SW480 (cell line): ENCODE results near the gene PEPD.

Source experiments
- DNase-seq: peaks from one replicate; pipeline ENCODE4 v3.0.0-alpha.2; 2016; ENCODE audit warnings: low spot score

The PEPD gene

DNA sequence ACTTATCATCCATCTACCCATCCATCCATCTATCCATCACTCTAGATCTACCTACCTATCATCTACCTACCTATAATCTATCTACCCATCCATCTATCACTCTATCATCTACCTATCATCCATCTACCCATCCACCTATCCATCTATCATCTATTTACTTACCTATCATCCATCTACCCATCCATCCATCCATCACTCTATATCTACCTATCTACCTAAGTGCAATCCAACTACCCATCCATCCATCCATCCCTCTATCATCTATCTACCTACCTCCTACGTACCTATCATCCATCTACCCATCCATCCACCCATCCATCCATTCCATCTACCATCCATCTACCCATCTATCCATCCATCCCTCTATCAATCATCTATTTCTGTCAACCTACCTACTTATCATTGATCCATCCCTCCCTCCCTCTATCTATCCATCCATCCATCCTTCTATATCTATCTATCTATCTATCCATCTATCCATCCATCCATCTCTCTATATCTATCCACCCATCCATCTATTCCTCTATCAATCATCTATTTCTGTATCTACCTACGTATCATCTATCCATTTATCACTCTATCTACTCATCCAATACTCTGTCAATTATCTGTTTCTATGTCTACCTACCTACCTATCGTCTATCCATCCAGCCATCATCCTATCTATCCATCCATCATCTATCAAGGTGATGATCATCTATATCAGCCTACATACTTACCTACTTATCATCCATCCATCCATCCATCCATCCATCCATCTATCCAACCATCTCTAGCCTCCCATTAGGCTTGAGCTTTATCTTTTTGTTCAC is 99.0 kb downstream of the PEPD start:
- DNase-seq: no peak

DNA sequence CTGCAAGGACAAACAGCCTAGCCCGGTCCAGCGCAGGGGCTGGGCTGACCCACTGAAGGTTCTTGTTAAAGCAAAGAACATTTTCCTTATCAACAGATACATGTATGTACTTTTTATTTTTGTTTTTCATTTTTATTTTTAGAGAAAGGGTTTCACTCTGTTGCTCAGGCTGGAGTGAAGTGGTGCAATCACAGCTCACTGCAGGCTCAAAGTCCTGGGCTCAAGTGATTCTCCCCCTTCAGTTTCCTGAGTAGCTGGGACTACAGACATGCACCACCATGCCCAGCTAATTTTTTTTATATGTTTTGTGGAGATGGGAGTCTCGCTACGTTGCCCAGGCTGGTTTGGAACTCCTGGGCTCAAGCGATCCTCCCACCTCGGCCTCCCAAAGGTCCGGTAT is 100.2 kb downstream of the PEPD start:
- no peak for DNase-seq

DNA sequence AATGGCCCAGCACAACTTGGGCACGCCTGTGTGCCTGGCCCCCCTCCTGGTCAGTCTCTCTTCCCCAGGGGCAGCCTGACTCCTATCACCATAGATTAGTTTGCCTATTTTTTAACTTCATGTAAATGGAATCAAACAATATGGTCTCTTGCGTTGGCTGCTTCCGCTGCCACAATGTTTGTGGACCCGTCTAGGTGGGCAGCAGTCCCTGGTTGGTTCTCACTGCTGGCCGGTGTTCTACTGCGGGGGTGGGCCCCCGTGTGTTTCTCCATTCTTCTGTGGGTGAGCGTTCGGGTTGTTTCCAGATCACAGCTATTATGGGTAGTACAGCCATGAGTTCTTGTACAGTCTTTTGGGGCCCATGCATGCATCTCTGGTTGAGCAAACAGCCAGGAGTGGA is 100.8 kb downstream of the PEPD start:
- DNase-seq: no peak

DNA sequence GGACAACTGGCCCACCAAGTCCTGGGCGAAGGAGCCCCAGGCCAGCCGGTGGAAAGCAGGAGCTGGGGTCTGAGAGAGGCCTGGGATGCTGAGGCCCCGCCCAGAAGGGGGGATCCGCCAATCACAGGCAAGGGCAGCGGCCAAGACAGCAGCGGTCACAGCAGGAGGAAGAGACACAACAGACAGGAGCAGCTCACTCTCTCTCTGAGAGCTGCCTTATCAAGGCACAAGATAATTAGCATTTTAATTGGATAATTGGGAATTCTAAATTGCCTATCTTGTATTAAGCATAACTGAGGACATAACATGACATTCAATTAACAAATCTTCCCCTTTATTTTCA is 101.8 kb downstream of the PEPD start:
- DNase-seq: no peak

DNA sequence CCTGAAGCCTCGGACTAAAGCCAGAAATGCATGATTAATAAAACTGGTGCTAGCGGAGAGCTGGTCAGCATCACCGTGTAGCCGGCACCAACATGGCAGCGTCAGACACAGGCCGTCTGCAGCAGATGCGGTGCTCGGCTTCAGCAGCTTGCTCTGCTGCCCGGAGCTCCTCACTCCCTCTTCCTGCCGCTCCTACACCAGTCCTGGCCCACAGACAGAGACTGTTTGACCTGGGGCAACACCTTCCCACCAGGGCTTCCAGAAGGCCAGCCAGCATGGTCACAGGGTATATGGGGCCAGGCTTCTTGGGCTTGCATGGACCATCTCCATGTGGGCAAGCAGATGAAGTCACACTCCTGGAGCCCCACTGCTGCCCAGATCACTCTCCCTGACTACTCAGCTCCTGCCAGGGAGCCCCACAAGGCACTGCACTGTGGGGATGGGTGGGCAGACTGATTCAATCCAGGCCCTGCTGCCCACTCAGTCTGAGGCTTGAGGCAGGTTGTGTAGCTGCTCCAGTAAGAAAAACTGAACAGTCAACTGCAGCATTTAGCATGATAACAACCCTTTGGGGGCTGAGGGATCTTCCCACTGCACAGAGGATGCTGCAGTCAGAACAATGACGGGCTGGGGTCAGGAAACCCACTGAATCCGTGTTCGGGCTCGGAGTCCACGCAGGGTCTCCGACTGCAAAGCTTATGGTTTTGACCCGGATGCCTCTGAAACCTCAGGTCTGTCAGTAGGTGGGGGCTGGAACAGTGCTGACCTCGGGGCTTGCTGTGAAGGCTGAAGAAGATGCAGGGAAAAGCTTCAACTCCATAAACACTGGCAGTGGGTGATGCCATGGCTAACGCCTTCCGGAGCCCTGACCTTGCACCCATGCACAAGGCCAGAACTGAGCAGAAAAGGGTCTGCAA is 102.5 kb downstream of the PEPD start:
- no peak for DNase-seq

DNA sequence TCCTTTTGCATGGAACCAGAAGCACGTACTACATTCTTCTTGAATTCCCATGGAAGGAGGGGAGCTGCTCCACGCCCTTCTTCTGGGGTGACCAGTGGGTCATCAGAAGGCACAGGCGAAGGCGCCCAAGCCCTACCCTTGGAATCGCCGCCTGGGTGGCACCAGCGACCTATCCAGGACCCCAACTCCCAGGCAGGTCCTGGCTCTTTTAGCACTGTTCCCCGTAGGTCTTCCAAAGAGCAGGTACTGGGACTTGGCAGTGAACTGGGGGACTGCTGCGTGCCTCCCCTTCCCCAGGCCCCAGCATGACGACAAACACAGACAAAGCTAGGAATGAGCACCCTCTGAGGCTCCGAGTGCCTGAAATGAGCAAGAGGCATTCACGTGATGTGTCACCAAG is 103.1 kb downstream of the PEPD start:
- no peak for DNase-seq

DNA sequence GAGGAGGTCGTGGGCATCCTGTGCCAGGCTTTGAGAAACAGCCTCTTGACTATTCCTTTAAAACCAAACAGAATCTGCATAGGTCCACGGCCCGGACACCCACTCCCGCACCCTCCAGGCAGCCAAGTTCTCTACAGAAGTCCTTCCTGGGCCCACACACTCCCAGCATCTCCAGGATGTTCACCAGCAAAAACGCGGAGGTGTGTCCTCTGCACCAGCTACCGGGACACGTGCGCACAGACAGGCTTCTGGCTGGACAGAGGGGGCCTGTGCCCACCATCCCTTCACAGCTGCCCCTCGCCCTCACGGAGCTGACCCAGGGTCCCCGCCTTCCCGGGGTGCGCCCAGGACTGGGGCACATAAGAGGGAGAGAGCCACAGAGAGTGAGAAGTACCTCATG is 103.8 kb downstream of the PEPD start:
- no peak for DNase-seq

DNA sequence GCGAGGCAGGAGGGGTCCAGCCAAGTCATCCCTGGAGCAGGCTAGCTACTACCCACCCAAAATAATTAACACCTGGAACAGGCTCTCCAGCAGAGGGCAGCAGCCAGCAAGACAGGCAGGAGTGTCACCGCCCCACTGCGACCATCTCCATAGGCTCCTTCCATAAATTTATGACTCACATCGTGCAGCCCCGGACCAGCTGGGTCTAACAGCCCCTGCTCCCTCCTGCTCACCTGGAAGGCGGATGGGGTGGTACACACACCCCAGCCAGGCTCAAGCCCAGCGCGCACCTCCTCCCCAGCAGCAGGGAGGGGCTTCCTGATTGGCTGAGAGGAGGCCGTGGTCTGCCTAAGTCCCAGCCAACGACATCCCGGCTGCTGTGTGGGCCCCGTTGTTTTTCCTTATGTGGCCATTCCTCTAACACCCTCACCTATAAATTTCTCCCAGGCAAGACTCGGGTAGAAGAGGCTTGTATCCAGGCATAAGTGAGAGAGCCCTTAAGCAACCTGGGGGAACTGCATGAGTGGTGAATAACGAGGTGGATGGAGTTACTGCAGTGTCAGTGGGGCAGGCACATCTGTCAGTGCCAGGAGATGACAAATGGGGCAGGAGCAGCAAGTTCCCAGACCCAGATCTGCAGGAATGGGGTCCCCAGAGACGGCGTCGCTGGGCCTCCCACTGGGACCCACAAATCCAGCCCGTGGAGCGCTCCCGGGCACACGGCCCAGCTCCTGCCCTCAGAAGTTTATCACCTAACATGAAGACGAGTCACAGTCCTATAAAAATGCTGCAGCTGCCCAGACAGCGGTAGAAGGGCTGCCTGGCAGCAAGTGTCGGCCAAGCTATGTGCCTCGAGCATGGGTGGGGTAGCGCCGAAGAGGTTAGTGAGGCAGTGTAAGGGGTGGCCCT is 105.0 kb downstream of the PEPD start:
- peak; percentile 89 for DNase-seq

DNA sequence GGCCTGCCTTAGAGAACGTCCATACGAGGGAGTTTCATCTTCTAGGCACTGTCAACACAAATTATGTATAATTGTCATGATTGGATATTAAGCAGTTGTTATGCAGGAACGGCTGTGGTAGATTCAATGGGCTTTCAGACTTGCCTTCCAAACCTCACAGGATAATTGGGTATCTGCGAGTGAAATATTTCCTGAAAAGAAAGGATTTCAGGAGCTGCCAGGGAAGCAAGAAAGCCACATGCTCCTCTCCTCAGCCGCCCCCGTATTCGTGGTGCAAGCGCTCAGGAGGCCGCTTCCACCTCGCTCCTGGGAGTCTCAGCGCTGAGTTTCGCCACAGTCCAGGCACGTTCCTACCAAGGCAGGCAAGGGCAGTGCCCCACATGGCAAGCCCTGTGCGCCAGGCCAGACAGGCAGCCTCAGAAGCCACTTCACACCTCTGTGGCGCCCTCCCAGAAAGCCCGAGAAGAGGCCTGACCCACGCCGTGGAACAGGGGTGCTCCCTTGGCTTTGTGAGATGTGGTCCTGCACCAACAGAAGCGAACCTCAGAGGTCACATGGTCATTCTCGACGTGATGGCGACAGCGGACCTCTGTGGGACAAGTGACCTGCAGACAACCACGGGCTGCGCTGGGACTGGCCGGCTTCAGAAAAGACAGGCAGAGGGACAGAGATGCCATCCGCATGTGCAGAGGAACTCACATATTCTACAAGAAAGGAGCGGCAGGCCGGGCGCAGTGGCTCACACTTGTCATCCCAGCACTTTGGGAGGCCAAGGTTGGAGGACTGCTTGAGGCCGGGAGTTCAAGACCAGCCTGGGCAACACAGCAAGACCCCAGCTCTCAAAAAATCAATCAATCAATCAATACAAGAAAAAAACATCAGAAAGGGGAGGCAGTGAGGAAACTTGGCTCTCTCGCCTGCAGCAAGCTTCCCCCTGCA is 106.7 kb downstream of the PEPD start:
- no peak for DNase-seq

DNA sequence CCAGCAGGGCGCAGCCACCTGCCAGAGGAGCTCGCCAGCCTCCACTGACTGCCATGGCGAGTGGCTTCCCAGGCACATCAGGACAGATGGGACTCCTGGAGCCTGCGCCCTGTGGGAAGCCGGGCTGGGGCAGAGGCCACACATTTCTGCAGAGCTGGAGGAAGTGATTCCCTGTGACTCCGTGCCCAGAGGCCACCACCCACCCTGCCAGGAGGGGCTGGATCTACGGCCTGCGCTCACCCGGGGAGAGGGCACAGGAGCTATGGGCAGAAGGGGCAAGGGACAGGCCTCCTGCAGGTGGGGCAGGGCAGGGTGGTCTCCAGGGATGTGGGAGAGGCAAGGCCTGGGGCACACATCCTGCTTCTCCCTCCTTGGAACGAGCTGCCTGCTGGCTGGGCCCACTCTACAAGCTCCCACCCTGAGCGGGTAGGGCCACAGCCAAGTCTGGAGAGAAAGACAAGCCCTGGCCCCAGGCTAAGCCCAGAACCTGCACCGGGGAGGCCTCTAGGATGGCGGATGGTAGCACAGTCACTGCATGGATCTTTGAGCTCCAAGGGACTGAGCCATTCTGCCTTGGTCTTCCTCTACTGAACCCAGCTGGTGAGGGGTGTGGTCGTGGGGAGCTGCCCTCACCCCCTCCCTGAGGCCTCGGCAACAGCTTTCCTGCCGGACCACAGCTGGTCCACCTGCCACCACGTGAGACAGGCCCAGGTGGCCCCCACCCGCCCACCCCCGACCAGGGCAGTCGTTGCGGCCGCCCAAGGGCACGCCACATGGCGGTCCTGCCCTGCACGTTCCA is 107.5 kb downstream of the PEPD start:
- no peak for DNase-seq

DNA sequence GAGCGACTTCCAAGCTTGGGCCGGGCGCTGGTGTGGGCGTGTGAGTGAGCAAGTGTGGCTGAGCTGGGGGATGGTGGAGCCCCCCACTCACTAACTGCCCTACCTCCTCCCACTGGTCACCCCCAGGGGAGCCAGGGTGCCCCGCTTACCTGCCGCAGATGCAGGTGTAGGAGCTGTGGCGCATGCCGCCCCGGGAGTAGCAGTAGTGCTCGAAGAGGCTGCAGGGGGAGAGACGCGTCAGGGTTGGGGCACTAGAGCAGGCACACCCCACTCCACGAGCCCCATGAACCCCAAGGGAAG is 108.2 kb downstream of the PEPD start:
- DNase-seq: no peak

DNA sequence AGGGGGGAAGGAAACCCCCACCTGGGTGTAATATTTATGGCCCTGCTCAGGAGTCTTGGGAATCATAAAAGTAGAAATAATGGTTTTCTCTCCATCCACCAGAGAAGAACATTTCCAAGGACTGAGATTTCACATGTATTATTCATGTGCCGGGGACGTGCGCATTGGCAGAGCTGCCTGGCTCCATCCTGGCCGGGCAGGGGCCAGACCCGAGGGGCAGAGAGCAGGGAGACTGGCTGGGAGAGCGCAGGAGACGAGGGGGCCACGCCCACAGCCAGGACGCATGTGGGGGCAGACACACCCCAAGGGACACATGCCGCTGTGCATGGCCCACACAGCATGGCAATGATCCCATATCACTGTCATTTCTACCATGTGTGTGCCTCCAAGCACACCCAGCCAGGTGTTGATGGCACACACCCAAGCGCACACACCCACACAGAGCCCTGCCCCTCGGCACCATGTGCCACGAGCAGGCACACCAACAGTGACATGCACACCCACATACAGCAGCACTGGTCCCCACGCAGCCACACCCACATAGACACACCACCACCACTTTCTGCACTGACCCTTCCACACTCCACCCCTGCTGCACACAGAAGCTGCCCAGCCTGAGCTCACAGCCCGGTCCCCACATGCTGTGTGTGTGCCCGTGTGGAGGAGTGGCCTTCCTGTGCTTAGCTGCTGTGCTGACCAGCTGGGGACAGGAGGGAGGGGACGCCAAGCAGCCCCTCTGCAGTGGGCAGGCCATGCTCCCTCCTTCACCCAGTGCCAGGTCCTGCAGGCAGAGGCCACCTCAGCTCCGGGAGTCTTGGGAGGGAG is 108.8 kb downstream of the PEPD start:
- no peak for DNase-seq

DNA sequence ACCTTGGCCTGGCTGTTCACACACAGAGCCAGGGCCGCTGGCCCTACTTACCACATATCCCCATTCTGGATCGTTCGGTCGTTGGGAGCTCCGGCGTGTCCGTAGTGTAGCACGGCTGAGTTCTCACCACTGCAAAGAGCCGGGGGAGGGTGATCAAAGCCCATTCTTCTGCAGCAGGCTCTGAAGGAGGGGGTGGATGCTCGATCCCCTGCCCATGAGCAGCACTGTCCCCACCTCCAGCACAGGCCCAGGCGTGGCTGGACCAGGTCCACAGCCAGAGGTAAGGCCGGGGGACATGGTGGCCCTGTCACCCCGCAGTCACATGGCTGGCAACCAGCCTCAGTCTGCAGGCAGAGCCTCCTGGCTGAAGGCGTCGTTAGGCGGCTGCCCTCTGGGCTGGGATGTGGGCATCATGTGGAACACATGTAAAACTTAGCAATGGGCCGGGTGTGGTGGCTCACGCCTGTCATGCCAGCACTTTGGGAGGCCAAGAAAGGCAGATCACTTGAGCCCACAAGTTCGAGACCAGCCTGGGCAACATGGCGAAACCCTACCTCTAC is 109.9 kb downstream of the PEPD start:
- no peak for DNase-seq

DNA sequence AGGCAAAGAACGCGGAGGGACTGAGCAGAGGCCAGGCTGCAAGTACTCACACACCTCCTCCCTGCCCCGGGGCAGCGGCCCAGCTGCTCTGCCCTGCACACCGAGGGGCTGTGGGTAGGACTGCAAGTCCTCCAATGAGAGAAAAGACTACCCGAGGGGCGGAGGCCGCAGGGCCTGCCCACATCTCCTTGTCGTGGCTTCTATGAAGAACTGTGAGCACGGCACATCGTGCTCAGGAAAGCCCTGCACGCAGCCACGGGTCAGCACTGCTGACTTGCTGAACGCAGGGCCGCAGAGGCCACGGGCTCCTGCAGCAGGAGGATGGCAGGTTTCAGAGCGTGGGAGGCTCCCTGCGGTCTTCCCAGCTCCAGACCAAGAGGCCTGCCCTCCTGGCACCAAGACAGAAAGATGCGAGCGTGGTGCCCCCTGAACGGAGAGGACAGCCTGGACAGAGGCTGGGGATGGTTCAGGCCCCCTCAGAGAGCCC is 110.6 kb downstream of the PEPD start:
- DNase-seq: no peak

DNA sequence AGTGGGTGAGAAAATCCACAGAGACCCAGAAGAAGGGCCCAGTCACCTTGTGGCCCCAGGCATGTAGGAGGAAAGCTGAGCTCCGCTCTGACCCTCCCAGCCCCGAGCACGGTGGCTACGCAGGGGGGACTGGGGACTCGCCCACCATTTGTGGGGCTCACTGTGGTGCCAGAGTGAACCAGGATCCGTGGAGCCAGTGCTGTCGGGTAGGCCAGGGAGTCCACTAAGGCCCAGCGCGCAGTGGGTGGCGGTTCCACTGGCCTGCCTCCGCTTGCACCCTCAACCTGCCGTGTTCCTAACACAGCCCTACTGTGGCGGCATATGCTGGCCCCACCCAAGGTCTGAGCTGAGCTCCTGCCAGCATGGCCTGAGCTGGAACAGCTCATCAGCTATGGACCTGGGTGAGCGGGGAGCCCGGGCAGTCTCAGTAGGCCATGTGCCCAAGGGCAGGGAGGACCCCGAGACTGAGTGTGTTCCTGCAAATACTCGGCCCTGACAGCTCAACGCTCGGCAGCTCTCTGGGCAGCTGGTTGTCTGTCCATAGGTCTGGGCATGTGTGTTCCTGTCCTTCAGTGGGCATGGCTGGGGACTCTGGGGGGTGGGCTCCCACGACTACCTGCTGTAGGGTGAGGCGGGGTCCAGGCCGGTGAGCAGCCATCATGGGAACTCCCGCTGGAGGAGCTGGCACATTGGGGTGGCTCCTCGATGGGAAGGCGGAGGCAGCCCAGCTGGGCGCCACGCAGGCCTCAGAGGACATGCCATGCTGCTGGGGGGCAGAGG is 111.5 kb downstream of the PEPD start:
- DNase-seq: no peak

DNA sequence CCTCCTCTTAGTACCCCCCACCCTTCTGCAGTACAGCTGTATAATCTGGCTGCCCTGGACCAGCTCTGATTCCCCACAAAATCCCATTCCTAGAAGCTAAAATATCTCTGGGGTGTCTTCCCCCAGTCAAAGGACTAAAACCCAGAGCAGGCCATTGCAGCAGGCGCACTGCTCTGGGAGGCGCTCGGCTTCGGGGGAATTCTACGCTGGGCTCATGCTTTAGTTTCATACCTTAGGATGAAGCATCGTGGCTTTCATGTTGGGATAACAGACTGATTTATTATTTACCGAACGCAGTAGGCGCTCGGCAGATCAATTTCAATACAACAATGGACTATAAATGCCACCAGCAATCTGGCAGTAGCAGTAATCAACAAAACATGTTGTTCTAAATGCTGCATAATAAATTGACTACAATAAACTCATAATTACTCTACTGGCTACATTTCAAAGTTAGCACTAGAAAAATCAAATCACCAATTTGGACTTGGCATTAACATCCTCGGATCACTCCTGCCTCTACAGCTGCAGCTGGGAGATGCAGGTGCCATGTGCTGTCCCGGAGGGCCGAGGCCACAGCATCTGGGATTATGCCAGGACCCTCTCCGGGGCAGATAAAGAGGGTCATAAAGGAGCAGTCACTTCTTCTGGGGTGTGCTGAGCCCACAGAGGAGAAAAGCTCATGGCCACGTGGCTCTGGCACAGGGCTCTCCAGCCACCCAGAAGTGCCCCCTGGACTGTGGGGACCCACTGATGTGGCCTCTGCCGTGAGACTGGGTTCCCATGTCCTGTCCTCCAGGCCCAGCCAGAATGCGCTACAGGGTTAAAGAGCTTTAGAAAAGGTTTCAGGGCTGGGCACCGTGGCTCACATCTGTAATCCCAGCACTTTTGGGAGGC is 112.8 kb downstream of the PEPD start:
- no peak for DNase-seq

DNA sequence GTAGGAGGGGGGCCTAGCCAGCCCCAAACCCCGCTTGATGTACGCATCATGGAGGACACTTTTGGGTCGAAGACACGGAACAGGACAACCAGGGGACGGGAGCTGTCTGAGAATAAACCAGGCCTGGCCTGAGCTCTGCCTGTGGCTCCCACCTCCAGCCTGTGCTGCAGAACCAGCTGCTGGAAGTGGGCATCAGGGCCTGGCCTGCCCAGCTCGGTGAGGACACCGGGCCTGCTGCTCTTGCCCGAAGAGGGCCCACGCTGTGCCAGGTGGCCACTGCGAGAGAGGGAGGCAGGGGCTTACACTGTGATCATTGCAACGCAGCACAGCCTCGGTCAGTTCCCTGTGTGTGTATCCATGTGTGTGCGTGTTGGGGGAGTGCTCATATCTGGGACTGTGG is 113.5 kb downstream of the PEPD start:
- DNase-seq: no peak
